ENCODE data around the gene NCOA3. TPM values are rescaled to one million over a fixed set of nuclear protein-coding genes. Genes with fewer than 3 reads are reported as not detected.

NCOA3 gene
- total and polyA plus RNA-seq, 7 donors: 11.9 to 56.9 (median 18.1) TPM

GRCh38 chr20:47686545-47686944, 184.9 kb downstream of the NCOA3 start:
- Histone ChIP-seq H3K36me3 (ENCODE audit: insufficient read depth in 1 of 2, low read depth in 1 of 2) (peaks cover 0 to 3% of the 10 kb centered on the region in 2 donors), H3K27me3 (ENCODE audit: insufficient read depth in 3 of 3, low read length in 2 of 3) (peaks cover 0 to 9% (median 4%) of the 10 kb centered on the region in 3 donors), H3K4me3 (no peak overlapping the region), H3K9me3 (peaks cover 8% of the 10 kb centered on the region), H3K27ac (no peak overlapping the region), H3K4me1 (no peaks in the 10 kb centered on the region)
- 41 to 57% (median 56%) methylated on average over 14 of the region's 14 CpGs for WGBS, 3 donors
- no peak for TF ChIP-seq CTCF (IDR thresholded peaks at IDR 0.05)
- intact Hi-C loops (cut with DNase I): no loop called here
- DNase-seq (peak; percentile 49 to 50), ATAC-seq (no peak)

GRCh38 chr20:47687095-47687987, 185.7 kb downstream of the NCOA3 start:
- TF ChIP-seq CTCF (IDR thresholded peaks at IDR 0.05): no peak
- H3K9me3 ChIP-seq: peaks cover 16% of the 10 kb centered on the region
- H3K4me3 ChIP-seq: no peak overlapping the region
- no peak for ATAC-seq
- peaks cover 0 to 9% (median 4%) of the 10 kb centered on the region in 3 donors for H3K27me3 ChIP-seq (ENCODE audit: insufficient read depth in 3 of 3, low read length in 2 of 3)
- peak in 1 of 2 donors; percentile 19 for DNase-seq
- H3K36me3 ChIP-seq (ENCODE audit: insufficient read depth in 1 of 2, low read depth in 1 of 2): peaks cover 0 to 3% of the 10 kb centered on the region in 2 donors
- 86 to 88% (median 87%) methylated on average over 20 of the region's 20 CpGs for WGBS, 3 donors
- H3K4me1 ChIP-seq: no peaks in the 10 kb centered on the region
- no peak overlapping the region for H3K27ac ChIP-seq
- intact Hi-C loops (cut with DNase I): no loop called here

GRCh38 chr20:47688385-47689381, 187.0 kb downstream of the NCOA3 start:
- H3K4me1 ChIP-seq: no peaks in the 10 kb centered on the region
- H3K9me3 ChIP-seq: peaks cover 26% of the 10 kb centered on the region
- WGBS, 3 donors: 80 to 85% (median 81%) methylated on average over 18 of the region's 18 CpGs
- no peak for ATAC-seq
- no peak for DNase-seq
- peaks cover 0 to 9% (median 6%) of the 10 kb centered on the region in 3 donors for H3K27me3 ChIP-seq (ENCODE audit: insufficient read depth in 3 of 3, low read length in 2 of 3)
- intact Hi-C loops (cut with DNase I): no loop called here
- no peak overlapping the region for H3K4me3 ChIP-seq
- H3K27ac ChIP-seq: no peak overlapping the region
- peaks cover 0 to 3% of the 10 kb centered on the region in 2 donors for H3K36me3 ChIP-seq (ENCODE audit: insufficient read depth in 1 of 2, low read depth in 1 of 2)
- no peak for TF ChIP-seq CTCF (IDR thresholded peaks at IDR 0.05)

- 77 to 95% (median 92%) methylated on average over 1 of the region's 1 CpG for WGBS, 3 donors
- intact Hi-C loops (cut with DNase I): no loop called here
These were observed 188.0 kb downstream of the NCOA3 start for GRCh38 chr20:47689731-47690130.

More at GRCh38 chr20:47689731-47690130, 188.0 kb downstream of the NCOA3 start:
- no peak for TF ChIP-seq CTCF (IDR thresholded peaks at IDR 0.05)
- peaks cover 26% of the 10 kb centered on the region for H3K9me3 ChIP-seq
- H3K36me3 ChIP-seq (ENCODE audit: insufficient read depth in 1 of 2, low read depth in 1 of 2): peaks cover 0 to 3% of the 10 kb centered on the region in 2 donors
- no peak overlapping the region for H3K27ac ChIP-seq
- H3K4me3 ChIP-seq: no peak overlapping the region
- H3K4me1 ChIP-seq: no peaks in the 10 kb centered on the region
- ATAC-seq (no peak), DNase-seq (no peak)
- peaks cover 0 to 9% (median 6%) of the 10 kb centered on the region in 3 donors for H3K27me3 ChIP-seq (ENCODE audit: insufficient read depth in 3 of 3, low read length in 2 of 3)

Measured in psoas muscle (tissue), 8 donors.